Measurements from ENCODE around the gene DOCK3. TPM values are rescaled to one million over a fixed set of nuclear protein-coding genes. Genes with fewer than 3 reads are reported as not detected.

DOCK3 gene
- total RNA-seq, 1 experiment from 2014 or later = 0.47 TPM

DNA sequence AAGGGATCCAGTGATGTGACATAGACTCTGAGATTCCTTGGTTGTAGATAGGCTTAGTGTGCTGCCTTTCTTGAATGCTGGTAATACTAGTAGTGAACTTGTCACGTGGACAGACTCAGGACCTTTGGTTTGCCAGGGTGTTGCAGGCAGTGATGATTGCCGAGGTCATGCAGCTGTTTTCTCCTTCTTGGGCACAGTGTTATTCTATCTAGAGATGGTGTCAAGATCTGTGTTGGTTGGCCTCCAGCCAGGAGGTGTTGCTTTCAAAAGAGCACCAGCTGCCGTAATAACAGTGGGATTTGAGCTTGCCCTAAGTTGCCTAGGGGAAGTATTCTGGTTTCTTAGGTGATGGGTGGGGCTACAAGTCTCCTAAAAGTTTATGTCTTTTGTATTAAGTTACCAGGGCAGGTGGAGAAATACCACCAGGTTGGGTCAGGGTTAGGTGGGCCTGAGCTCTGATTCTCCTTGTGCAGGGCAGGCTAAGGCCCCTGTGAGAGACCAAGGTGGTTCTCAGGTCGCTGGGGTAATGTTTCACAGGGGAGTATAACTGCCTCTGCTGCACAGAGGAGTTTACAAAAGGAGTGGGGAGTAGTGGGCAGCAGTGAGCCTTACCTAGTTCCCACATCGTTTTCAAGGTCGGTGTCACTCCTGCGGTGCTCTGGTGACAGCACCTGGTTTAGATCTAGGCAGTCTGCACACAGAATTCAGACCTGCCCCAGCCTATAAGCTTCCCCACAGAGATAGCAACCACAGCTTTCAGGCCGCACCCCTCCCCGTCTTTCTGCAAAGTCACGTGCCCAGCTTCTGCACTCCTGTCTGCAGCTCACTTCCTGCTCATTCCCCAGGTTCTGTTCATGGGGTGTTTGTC lies 350.3 kb downstream of the DOCK3 start:
- POLR2A ChIA-PET (ENCODE audit: low non-redundant PET) = no interaction called here

GRCh38 chr3:51031666-51032065 lies 356.9 kb downstream of the DOCK3 start:
- Histone ChIP-seq H3K36me3 (ENCODE audit: insufficient read depth, low read length, poor library complexity, severe bottlenecking) (no peaks in the 10 kb centered on the region), H3K4me1 (ENCODE audit: insufficient read depth, low read length, poor library complexity, severe bottlenecking) (no peaks in the 10 kb centered on the region), H3K27ac (ENCODE audit: low read depth, low read length, poor library complexity, severe bottlenecking) (no peak overlapping the region), H3K9me3 (ENCODE audit: low read depth, low read length, poor library complexity, severe bottlenecking) (no peaks in the 10 kb centered on the region), H3K4me3 (ENCODE audit: low read depth, low read length, poor library complexity, severe bottlenecking) (no peak overlapping the region), H3K27me3 (replicated peaks; ENCODE audit: insufficient read depth, low read depth, low read length, poor library complexity) (no peaks in the 10 kb centered on the region)
- intact Hi-C loops (cut with micrococcal nuclease; ENCODE audit: unreplicated experiment) = no loop called here
- TF ChIP-seq, protein P1, sequence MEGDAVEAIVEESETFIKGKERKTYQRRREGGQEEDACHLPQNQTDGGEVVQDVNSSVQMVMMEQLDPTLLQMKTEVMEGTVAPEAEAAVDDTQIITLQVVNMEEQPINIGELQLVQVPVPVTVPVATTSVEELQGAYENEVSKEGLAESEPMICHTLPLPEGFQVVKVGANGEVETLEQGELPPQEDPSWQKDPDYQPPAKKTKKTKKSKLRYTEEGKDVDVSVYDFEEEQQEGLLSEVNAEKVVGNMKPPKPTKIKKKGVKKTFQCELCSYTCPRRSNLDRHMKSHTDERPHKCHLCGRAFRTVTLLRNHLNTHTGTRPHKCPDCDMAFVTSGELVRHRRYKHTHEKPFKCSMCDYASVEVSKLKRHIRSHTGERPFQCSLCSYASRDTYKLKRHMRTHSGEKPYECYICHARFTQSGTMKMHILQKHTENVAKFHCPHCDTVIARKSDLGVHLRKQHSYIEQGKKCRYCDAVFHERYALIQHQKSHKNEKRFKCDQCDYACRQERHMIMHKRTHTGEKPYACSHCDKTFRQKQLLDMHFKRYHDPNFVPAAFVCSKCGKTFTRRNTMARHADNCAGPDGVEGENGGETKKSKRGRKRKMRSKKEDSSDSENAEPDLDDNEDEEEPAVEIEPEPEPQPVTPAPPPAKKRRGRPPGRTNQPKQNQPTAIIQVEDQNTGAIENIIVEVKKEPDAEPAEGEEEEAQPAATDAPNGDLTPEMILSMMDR (conservative IDR thresholded peaks at IDR 0.05; ENCODE audit: low read depth, low read length) = no peak
- TF ChIP-seq EZH2 (IDR thresholded peaks at IDR 0.05; ENCODE audit: borderline replicate concordance, low read depth, low read length, poor library complexity, severe bottlenecking) = no peak
- no TSS peak for BruUV-seq (replicated peaks)
- DNase-seq (ENCODE audit: low spot score) = no peak
- ChIA-PET CTCF (no interaction called here), POLR2A (ENCODE audit: low non-redundant PET) (no interaction called here)

More for the DNA sequence above, 350.3 kb downstream of the DOCK3 start:
- intact Hi-C loops (cut with micrococcal nuclease; ENCODE audit: unreplicated experiment) = no loop called here
- H3K36me3 ChIP-seq (ENCODE audit: insufficient read depth, low read length, poor library complexity, severe bottlenecking) = no peaks in the 10 kb centered on the region
- CTCF ChIA-PET = no interaction called here
- H3K4me3 ChIP-seq (ENCODE audit: low read depth, low read length, poor library complexity, severe bottlenecking) = no peak overlapping the region
- no peak overlapping the region for H3K27ac ChIP-seq (ENCODE audit: low read depth, low read length, poor library complexity, severe bottlenecking)
- H3K27me3 ChIP-seq (replicated peaks; ENCODE audit: insufficient read depth, low read depth, low read length, poor library complexity) = no peaks in the 10 kb centered on the region
- no TSS peak for BruUV-seq (replicated peaks)
- DNase-seq (ENCODE audit: low spot score) = no peak
- H3K9me3 ChIP-seq (ENCODE audit: low read depth, low read length, poor library complexity, severe bottlenecking) = no peaks in the 10 kb centered on the region
- no peaks in the 10 kb centered on the region for H3K4me1 ChIP-seq (ENCODE audit: insufficient read depth, low read length, poor library complexity, severe bottlenecking)
- TF ChIP-seq, protein P1 (conservative IDR thresholded peaks at IDR 0.05; ENCODE audit: low read depth, low read length) = no peak
- no peak for TF ChIP-seq EZH2 (IDR thresholded peaks at IDR 0.05; ENCODE audit: borderline replicate concordance, low read depth, low read length, poor library complexity, severe bottlenecking)

DNA sequence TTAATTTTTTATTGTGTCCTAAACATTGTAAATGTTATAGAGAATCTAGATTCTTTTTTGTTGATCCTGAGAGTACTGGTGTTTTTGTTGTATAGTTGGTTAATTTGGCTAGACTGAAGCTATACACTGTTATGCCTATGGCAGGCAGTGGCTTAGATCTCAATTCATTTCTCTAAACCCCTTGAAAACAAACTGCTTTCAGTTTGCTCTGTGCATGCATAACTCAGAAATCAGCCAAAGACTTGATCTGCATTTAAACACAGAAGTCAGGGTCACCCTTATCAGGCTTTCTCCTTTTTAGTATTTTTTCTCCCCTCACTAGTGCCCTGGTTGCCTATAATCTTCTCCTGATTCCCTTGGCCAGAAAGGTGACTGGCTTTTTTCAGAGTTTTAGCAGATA lies 360.9 kb downstream of the DOCK3 start:
- Histone ChIP-seq H3K27me3 (replicated peaks; ENCODE audit: insufficient read depth, low read depth, low read length, poor library complexity) (no peaks in the 10 kb centered on the region), H3K27ac (ENCODE audit: low read depth, low read length, poor library complexity, severe bottlenecking) (no peak overlapping the region), H3K9me3 (ENCODE audit: low read depth, low read length, poor library complexity, severe bottlenecking) (no peaks in the 10 kb centered on the region), H3K4me3 (ENCODE audit: low read depth, low read length, poor library complexity, severe bottlenecking) (no peak overlapping the region), H3K36me3 (ENCODE audit: insufficient read depth, low read length, poor library complexity, severe bottlenecking) (no peaks in the 10 kb centered on the region), H3K4me1 (ENCODE audit: insufficient read depth, low read length, poor library complexity, severe bottlenecking) (no peaks in the 10 kb centered on the region)
- ChIA-PET CTCF (no interaction called here), POLR2A (ENCODE audit: low non-redundant PET) (no interaction called here)
- TF ChIP-seq, protein P1 (conservative IDR thresholded peaks at IDR 0.05; ENCODE audit: low read depth, low read length) = no peak
- no peak for TF ChIP-seq EZH2 (IDR thresholded peaks at IDR 0.05; ENCODE audit: borderline replicate concordance, low read depth, low read length, poor library complexity, severe bottlenecking)
- intact Hi-C loops (cut with micrococcal nuclease; ENCODE audit: unreplicated experiment) = no loop called here
- DNase-seq (ENCODE audit: low spot score) = no peak
- BruUV-seq (replicated peaks) = no TSS peak
